ENCODE data around the gene ZNF134.
A peak's percentile ranks its signal among the peaks of the same experiment; 100 is the strongest.

Gene ZNF134

DNA sequence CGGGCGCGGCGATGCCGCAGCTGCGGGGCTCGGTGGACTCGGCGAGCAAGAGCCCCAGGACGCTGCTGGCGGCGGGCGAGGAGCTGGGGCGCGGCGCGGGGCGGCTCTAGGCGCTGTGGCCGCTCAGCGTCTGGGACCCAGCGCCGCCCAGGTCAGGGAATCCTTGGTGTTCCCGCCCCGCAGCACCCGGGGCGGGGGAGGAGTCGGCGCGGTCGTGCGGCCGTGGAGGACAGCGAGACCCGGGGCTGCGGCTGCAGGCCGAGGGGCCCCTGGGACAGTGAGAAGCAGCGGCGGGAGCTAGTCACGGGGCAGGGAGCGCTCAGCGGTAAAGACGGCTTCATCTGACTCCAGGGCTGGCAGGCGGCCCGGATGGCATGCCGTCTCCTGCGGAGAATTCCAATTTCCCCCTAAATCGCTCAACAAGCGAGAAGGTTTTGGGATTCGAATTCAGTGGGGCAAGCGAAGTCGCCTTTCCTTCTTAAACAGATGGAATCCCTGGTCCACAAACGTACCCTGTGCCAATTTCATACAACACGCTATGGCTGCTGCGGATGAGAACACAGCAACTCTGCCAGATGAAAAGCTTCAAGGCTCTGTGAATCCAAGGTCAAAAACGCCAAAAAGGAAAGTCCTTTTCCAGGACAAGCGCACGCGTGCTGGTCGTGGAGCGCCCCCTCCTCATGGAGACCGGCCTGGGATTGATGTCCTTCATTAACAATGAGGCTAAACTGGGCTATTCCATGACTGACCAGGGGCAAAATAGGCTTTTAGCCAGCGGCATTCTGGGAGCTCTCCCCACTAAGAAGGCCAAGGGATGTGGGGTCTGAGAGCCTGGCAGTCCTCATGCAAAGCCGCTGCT is 50.5 kb downstream of the ZNF134 start:
- POLR2A ChIA-PET: interaction anchor here (0.7 to 2.7 kb wide), 9 partner anchors 13 to 199 kb away, joined by 3 to 16 read pairs (median 5); partner anchors contain the start of genes ZNF134, ZNF211, ZNF551 and ZNF671
- no peaks in the 10 kb centered on the region for H3K9me3 ChIP-seq (ENCODE audit: control insufficient read depth, insufficient read depth, low read depth, low read length)
- H3K27ac ChIP-seq (ENCODE audit: extremely low read depth, low read depth, low read length): no peak overlapping the region; the same call in 1 of the 2 replicates
- H3K36me3 ChIP-seq (ENCODE audit: control insufficient read depth in 2 of 2, insufficient read depth in 1 of 2, low read length in 2 of 2): no peaks in the 10 kb centered on the region
- no peaks in the 10 kb centered on the region for H3K4me1 ChIP-seq (ENCODE audit: control insufficient read depth, insufficient read depth, low read length)
- H3K4me3 ChIP-seq (ENCODE audit: low read depth, low read length): peak overlapping the region; percentile 52
- CTCF ChIA-PET: no interaction called here
- TF ChIP-seq ZNF335 (tag by site-specific recombination; conservative IDR thresholded peaks at IDR 0.05) (no peak; the same call in 1 of the 2 replicates), ZNF776 (tag by site-specific recombination; IDR thresholded peaks at IDR 0.05; ENCODE audit: borderline replicate concordance) (no peak), MYNN (tag by site-specific recombination; IDR thresholded peaks at IDR 0.05; ENCODE audit: borderline replicate concordance) (no peak), ZNF140 (tag by site-specific recombination; IDR thresholded peaks at IDR 0.05) (no peak), ZNF473 (tag by site-specific recombination; IDR thresholded peaks at IDR 0.05) (no peak), ZNF350 (tag by site-specific recombination; IDR thresholded peaks at IDR 0.05) (no peak), GLIS1 (tag by site-specific recombination; IDR thresholded peaks at IDR 0.05) (peak; percentile 53), ZBTB20 (tag by site-specific recombination; IDR thresholded peaks at IDR 0.05) (peak; percentile 97), ZNF366 (tag by site-specific recombination; conservative IDR thresholded peaks at IDR 0.05) (no peak), ZNF23 (tag by site-specific recombination; IDR thresholded peaks at IDR 0.05; ENCODE audit: borderline replicate concordance) (no peak), ZNF174 (tag by site-specific recombination; IDR thresholded peaks at IDR 0.05) (no peak), IKZF3 (tag by site-specific recombination; IDR thresholded peaks at IDR 0.05) (0 out of 2 replicates have a peak, but pooled peaks have one; percentile 11), ZNF239 (tag by site-specific recombination; IDR thresholded peaks at IDR 0.05) (no peak), ZNF747 (tag by site-specific recombination; IDR thresholded peaks at IDR 0.05) (no peak), ZNF544 (tag by site-specific recombination; IDR thresholded peaks at IDR 0.05) (no peak), ZNF707 (tag by site-specific recombination; IDR thresholded peaks at IDR 0.05) (no peak), ZNF600 (tag by site-specific recombination; IDR thresholded peaks at IDR 0.05) (peak; percentile 48; the same call in 1 of the 2 replicates), ZNF202 (tag by site-specific recombination; IDR thresholded peaks at IDR 0.05; ENCODE audit: borderline replicate concordance) (no peak), ZNF292 (tag by site-specific recombination; IDR thresholded peaks at IDR 0.05; ENCODE audit: borderline replicate concordance, low read depth) (no peak), ZBTB48 (tag by site-specific recombination; IDR thresholded peaks at IDR 0.05) (no peak), ZNF416 (tag by site-specific recombination; IDR thresholded peaks at IDR 0.05) (no peak)
- TF ChIP-seq, protein P1, sequence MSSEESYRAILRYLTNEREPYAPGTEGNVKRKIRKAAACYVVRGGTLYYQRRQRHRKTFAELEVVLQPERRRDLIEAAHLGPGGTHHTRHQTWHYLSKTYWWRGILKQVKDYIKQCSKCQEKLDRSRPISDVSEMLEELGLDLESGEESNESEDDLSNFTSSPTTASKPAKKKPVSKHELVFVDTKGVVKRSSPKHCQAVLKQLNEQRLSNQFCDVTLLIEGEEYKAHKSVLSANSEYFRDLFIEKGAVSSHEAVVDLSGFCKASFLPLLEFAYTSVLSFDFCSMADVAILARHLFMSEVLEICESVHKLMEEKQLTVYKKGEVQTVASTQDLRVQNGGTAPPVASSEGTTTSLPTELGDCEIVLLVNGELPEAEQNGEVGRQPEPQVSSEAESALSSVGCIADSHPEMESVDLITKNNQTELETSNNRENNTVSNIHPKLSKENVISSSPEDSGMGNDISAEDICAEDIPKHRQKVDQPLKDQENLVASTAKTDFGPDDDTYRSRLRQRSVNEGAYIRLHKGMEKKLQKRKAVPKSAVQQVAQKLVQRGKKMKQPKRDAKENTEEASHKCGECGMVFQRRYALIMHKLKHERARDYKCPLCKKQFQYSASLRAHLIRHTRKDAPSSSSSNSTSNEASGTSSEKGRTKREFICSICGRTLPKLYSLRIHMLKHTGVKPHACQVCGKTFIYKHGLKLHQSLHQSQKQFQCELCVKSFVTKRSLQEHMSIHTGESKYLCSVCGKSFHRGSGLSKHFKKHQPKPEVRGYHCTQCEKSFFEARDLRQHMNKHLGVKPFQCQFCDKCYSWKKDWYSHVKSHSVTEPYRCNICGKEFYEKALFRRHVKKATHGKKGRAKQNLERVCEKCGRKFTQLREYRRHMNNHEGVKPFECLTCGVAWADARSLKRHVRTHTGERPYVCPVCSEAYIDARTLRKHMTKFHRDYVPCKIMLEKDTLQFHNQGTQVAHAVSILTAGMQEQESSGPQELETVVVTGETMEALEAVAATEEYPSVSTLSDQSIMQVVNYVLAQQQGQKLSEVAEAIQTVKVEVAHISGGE (tag by site-specific recombination; conservative IDR thresholded peaks at IDR 0.05; ENCODE audit: low read depth): 0 out of 2 replicates have a peak, but pooled peaks have one; percentile 15
- TF ChIP-seq, protein P2, sequence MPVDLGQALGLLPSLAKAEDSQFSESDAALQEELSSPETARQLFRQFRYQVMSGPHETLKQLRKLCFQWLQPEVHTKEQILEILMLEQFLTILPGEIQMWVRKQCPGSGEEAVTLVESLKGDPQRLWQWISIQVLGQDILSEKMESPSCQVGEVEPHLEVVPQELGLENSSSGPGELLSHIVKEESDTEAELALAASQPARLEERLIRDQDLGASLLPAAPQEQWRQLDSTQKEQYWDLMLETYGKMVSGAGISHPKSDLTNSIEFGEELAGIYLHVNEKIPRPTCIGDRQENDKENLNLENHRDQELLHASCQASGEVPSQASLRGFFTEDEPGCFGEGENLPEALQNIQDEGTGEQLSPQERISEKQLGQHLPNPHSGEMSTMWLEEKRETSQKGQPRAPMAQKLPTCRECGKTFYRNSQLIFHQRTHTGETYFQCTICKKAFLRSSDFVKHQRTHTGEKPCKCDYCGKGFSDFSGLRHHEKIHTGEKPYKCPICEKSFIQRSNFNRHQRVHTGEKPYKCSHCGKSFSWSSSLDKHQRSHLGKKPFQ (tag by site-specific recombination; IDR thresholded peaks at IDR 0.05): no peak
- TF ChIP-seq, protein P3, sequence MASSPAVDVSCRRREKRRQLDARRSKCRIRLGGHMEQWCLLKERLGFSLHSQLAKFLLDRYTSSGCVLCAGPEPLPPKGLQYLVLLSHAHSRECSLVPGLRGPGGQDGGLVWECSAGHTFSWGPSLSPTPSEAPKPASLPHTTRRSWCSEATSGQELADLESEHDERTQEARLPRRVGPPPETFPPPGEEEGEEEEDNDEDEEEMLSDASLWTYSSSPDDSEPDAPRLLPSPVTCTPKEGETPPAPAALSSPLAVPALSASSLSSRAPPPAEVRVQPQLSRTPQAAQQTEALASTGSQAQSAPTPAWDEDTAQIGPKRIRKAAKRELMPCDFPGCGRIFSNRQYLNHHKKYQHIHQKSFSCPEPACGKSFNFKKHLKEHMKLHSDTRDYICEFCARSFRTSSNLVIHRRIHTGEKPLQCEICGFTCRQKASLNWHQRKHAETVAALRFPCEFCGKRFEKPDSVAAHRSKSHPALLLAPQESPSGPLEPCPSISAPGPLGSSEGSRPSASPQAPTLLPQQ (tag by site-specific recombination; IDR thresholded peaks at IDR 0.05): peak; percentile 64; the same call in 1 of the 2 replicates
- TF ChIP-seq, protein P4, sequence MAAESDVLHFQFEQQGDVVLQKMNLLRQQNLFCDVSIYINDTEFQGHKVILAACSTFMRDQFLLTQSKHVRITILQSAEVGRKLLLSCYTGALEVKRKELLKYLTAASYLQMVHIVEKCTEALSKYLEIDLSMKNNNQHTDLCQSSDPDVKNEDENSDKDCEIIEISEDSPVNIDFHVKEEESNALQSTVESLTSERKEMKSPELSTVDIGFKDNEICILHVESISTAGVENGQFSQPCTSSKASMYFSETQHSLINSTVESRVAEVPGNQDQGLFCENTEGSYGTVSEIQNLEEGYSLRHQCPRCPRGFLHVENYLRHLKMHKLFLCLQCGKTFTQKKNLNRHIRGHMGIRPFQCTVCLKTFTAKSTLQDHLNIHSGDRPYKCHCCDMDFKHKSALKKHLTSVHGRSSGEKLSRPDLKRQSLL (tag by site-specific recombination; IDR thresholded peaks at IDR 0.05): 0 out of 2 replicates have a peak, but pooled peaks have one; percentile 44
- TF ChIP-seq, protein P5, sequence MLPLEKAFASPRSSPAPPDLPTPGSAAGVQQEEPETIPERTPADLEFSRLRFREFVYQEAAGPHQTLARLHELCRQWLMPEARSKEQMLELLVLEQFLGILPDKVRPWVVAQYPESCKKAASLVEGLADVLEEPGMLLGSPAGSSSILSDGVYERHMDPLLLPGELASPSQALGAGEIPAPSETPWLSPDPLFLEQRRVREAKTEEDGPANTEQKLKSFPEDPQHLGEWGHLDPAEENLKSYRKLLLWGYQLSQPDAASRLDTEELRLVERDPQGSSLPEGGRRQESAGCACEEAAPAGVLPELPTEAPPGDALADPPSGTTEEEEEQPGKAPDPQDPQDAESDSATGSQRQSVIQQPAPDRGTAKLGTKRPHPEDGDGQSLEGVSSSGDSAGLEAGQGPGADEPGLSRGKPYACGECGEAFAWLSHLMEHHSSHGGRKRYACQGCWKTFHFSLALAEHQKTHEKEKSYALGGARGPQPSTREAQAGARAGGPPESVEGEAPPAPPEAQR (tag by site-specific recombination; IDR thresholded peaks at IDR 0.05): no peak
- TF ChIP-seq, protein P6, sequence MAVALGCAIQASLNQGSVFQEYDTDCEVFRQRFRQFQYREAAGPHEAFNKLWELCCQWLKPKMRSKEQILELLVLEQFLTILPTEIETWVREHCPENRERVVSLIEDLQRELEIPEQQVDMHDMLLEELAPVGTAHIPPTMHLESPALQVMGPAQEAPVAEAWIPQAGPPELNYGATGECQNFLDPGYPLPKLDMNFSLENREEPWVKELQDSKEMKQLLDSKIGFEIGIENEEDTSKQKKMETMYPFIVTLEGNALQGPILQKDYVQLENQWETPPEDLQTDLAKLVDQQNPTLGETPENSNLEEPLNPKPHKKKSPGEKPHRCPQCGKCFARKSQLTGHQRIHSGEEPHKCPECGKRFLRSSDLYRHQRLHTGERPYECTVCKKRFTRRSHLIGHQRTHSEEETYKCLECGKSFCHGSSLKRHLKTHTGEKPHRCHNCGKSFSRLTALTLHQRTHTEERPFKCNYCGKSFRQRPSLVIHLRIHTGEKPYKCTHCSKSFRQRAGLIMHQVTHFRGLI (tag by site-specific recombination; IDR thresholded peaks at IDR 0.05): no peak

Data from HEK293 (cell line).